GM10248 (cell line): ENCODE measurements around the gene SYNC.
"Not testable (repeated sequence)": the region's sequence is repeated elsewhere in the genome, so short reads cannot be mapped to it uniquely, and the experiment has no call there.

ENCODE experiments used
- CTCF ChIA-PET: fragments of 300-600 bp; sonication (Branson Sonifier 250); formaldehyde crosslinking; extraction: SDS; loops from one replicate; lab custom pipeline; 2021; ENCODE audit warnings: antibody characterized with exemption; lab: Yijun Ruan, JAX
- POLR2A ChIA-PET: fragments of 350-650 bp; sonication (Branson Sonifier 250); formaldehyde crosslinking; extraction: SDS; loops from one replicate; lab custom pipeline; 2020; ENCODE audit warnings: antibody characterized with exemption; lab: Yijun Ruan, JAX
- DNase-seq: peaks from one replicate; pipeline ENCODE4 v3.0.0; 2012; ENCODE audit errors: extremely low spot score
- CTCF ChIP-seq: IDR thresholded peaks from 2 replicates; pipeline ENCODE4 v1.5.1; 2012; ENCODE audit warnings: mild to moderate bottlenecking, low read depth; ENCODE audit errors: extremely low read depth, missing control alignments, control extremely low read depth

The SYNC gene

GRCh38 chr1:32706491-32706890 is 3.9 kb upstream of the SYNC start:
- ChIA-PET POLR2A (interaction anchor here (0.9 kb wide), 1 partner anchor 46 kb away, joined by 3 read pairs; no protein-coding TSS in a partner anchor), CTCF (interaction anchor here (1.0 to 5.0 kb wide), 6 partner anchors 10 to 186 kb away, joined by 3 to 29 read pairs (median 4); no protein-coding TSS in a partner anchor)
- no peak for DNase-seq
- no peak for TF ChIP-seq CTCF

- DNase-seq, result no peak
- ChIA-PET CTCF (interaction anchor here (1.0 to 5.0 kb wide), 4 partner anchors 11 to 68 kb away, joined by 3 to 29 read pairs (median 4); no protein-coding TSS in a partner anchor), POLR2A (interaction anchor here (0.6 kb wide), 1 partner anchor 51 kb away, joined by 5 read pairs; no protein-coding TSS in a partner anchor)
- no peak for TF ChIP-seq CTCF
These were observed 2.9 kb upstream of the SYNC start for GRCh38 chr1:32705516-32705915.

GRCh38 chr1:32703479-32704291 is 1.1 kb upstream of the SYNC start:
- ChIA-PET POLR2A (no interaction called here), CTCF (interaction anchor here (3.8 to 5.0 kb wide), 2 partner anchors 8 to 70 kb away, joined by 24 to 29 read pairs; no protein-coding TSS in a partner anchor)
- TF ChIP-seq CTCF, result no peak
- DNase-seq, result no peak

GRCh38 chr1:32701951-32702598 is 495 bp downstream of the SYNC start:
- DNase-seq, result no peak
- CTCF ChIA-PET, result interaction anchor here (3.8 kb wide), 1 partner anchor 10 kb away, joined by 24 read pairs; no protein-coding TSS in a partner anchor
- TF ChIP-seq CTCF, result no peak
- POLR2A ChIA-PET, result no interaction called here

GRCh38 chr1:32701421-32701911 is 1.1 kb downstream of the SYNC start:
- CTCF ChIA-PET, result interaction anchor here (3.8 kb wide), 1 partner anchor 11 kb away, joined by 24 read pairs; no protein-coding TSS in a partner anchor
- no peak for TF ChIP-seq CTCF
- no peak for DNase-seq
- POLR2A ChIA-PET, result no interaction called here

- CTCF ChIA-PET, result interaction anchor here (2.1 to 4.0 kb wide), 2 partner anchors 9 to 12 kb away, joined by 6 to 21 read pairs; no protein-coding TSS in a partner anchor
- POLR2A ChIA-PET, DNase-seq: not testable (repeated sequence)
These were observed 5.6 kb downstream of the SYNC start for GRCh38 chr1:32696996-32697395.
